K562 (cell line): Measurements from ENCODE around the gene CCDC85B. TPM values are rescaled to one million over a fixed set of nuclear protein-coding genes. Genes with fewer than 3 reads are reported as not detected.
A peak's percentile ranks its signal among the peaks of the same experiment; 100 is the strongest.
"Not testable (repeated sequence)": the region's sequence is repeated elsewhere in the genome, so short reads cannot be mapped to it uniquely, and the experiment has no call there.

Source experiments
- ATAC-seq: fragments of 200-7000 bp; cut with Tn5 transposase; 3 replicates; pipeline ENCODE4 v1.9.1; 2020; ENCODE audit warnings: moderate library complexity
- BruUV-seq: library from RNA; stranded (reverse); fragments of 400-500 nt; replicated peaks from 2 replicates; lab custom pipeline; 2021; lab: Mats Ljungman, UMichigan
- CTCF ChIA-PET: fragments of 300-600 bp; formaldehyde crosslinking; extraction: SDS; loops from one replicate; lab custom pipeline; 2021; ENCODE audit warnings: low intra/inter-chr PET ratio; lab: Yijun Ruan, JAX
- POLR2A ChIA-PET: fragments of 300-600, 350-650 bp; sonication (Branson Sonifier 250); formaldehyde crosslinking; extraction: SDS; loops from one replicate; lab custom pipeline; 2021; ENCODE audit warnings: antibody characterized with exemption, inconsistent platforms; lab: Yijun Ruan, JAX
- DNase-seq, 4 experiments: peaks; one replicate each; pipeline versions ENCODE4 v3.0.0 to v3.0.0-alpha.2; 2011 to 2018; ENCODE audit warnings: low spot score in 3 of 4, mixed read lengths in 3 of 4; ENCODE audit errors: extremely low read depth in 1 of 4
- FAIRE-seq: peaks from 2 replicates; lab custom pipeline; 2011; peaks lifted over from hg19 to GRCh38; lab: Jason Lieb, UNC
- H2AFZ ChIP-seq: 2 replicates; pipeline ENCODE4 v1.6.0; 2011; ENCODE audit warnings: low read depth, low read length, control low read depth, inconsistent platforms
- H3K27ac ChIP-seq: fragments of 200-600 bp; 3 replicates; pipeline ENCODE4 v1.8.0; 2011; ENCODE audit warnings: low read depth, mild to moderate bottlenecking, control low read depth, inconsistent platforms, low read length, moderate library complexity, mixed read lengths; ENCODE audit errors: extremely low read depth
- H3K27me3 ChIP-seq, 2 experiments: fragments of 300-600 bp in 1 of 2; 2 replicates in 1 of 2; 3 replicates in 1 of 2; pipeline versions ENCODE4 v1.6.0 to v1.8.0; 2011; ENCODE audit warnings: inconsistent platforms in 2 of 2, low read length in 2 of 2, mild to moderate bottlenecking in 1 of 2, mixed read lengths in 1 of 2, moderate library complexity in 1 of 2; ENCODE audit not compliant: control insufficient read depth in 2 of 2, insufficient read depth in 2 of 2
- H3K36me3 ChIP-seq: fragments of 300-600 bp; 3 replicates; pipeline ENCODE4 v1.8.0; 2011; ENCODE audit warnings: mild to moderate bottlenecking, low read length, inconsistent platforms; ENCODE audit not compliant: control insufficient read depth, insufficient read depth
- H3K4me1 ChIP-seq, 2 experiments: fragments of 200-600 bp in 1 of 2; replicated peaks in 1 of 2; 2 replicates in 1 of 2; 3 replicates in 1 of 2; pipeline versions ENCODE4 v1.5.1 to v1.8.0; 2011; ENCODE audit warnings: inconsistent platforms in 2 of 2, low read length in 2 of 2, mild to moderate bottlenecking in 1 of 2, mixed read lengths in 1 of 2, moderate library complexity in 1 of 2; ENCODE audit not compliant: control insufficient read depth in 2 of 2, insufficient read depth in 2 of 2
- H3K4me2 ChIP-seq: 2 replicates; pipeline ENCODE4 v1.6.1; 2011; ENCODE audit warnings: low read length, control low read depth, inconsistent platforms, mixed read lengths; ENCODE audit not compliant: insufficient read depth
- H3K4me3 ChIP-seq: fragments of 200-600 bp; sonication (generic), shearing (Covaris generic); 2 replicates; pipeline ENCODE4 v1.5.1; 2016; ENCODE audit warnings: control low read depth, inconsistent platforms
- H3K79me2 ChIP-seq: fragments of 200-600 bp; 3 replicates; pipeline ENCODE4 v1.8.0; 2011; ENCODE audit warnings: low read length, inconsistent platforms; ENCODE audit not compliant: control insufficient read depth, insufficient read depth
- H3K9ac ChIP-seq, 2 experiments: 2 replicates each; pipeline versions ENCODE4 v1.6.0 to v1.6.1; 2011; ENCODE audit warnings: low read depth in 2 of 2, low read length in 2 of 2, control low read depth in 1 of 2, inconsistent platforms in 1 of 2, mild to moderate bottlenecking in 1 of 2, mixed read lengths in 1 of 2; ENCODE audit not compliant: insufficient read depth in 1 of 2
- H3K9me1 ChIP-seq: one replicate; pipeline ENCODE4 v1.6.0; 2011; ENCODE audit warnings: inconsistent platforms, mild to moderate bottlenecking, low read length, moderate library complexity; ENCODE audit not compliant: control insufficient read depth, insufficient read depth
- H3K9me3 ChIP-seq: replicated peaks from 2 replicates; pipeline ENCODE4 v1.5.1; 2011; ENCODE audit warnings: low read depth, low read length, inconsistent platforms; ENCODE audit not compliant: control insufficient read depth, insufficient read depth
- H4K20me1 ChIP-seq: replicated peaks from 2 replicates; pipeline ENCODE4 v1.6.1; 2011; ENCODE audit warnings: low read length, inconsistent platforms, mixed read lengths; ENCODE audit not compliant: control insufficient read depth, insufficient read depth
- ASH1L ChIP-seq: fragments of 450-650 bp; IDR thresholded peaks from 2 replicates; pipeline ENCODE4 v1.6.1; 2018; ENCODE audit warnings: borderline replicate concordance, mild to moderate bottlenecking, low read depth; ENCODE audit not compliant: partially characterized antibody
- CHD1 ChIP-seq: fragments of 200-600 bp; sonication (generic); IDR thresholded peaks from one replicate; pipeline ENCODE4 v1.6.1; 2012; ENCODE audit warnings: mild to moderate bottlenecking, moderate library complexity, low read length, inconsistent platforms
- ETV5 ChIP-seq: sonication (generic); formaldehyde crosslinking; IDR thresholded peaks from 2 replicates; pipeline ENCODE4 v1.4.0; 2020; ENCODE audit warnings: low read depth, mild to moderate bottlenecking, missing genetic modification reagents
- LCOR ChIP-seq: sonication (generic); formaldehyde crosslinking; IDR thresholded peaks from 2 replicates; pipeline ENCODE4 v1.8.0; 2022; ENCODE audit warnings: mild to moderate bottlenecking, missing genetic modification reagents
- MYNN ChIP-seq, 2 experiments: sonication (generic); formaldehyde crosslinking in 1 of 2; IDR thresholded peaks; 2 replicates each; pipeline versions ENCODE4 v1.5.0 to v1.6.1; 2016 to 2020; ENCODE audit warnings: antibody characterized with exemption in 1 of 2, missing genetic modification reagents in 1 of 2
- NBN ChIP-seq: fragments of 450-650 bp; IDR thresholded peaks from 2 replicates; pipeline ENCODE4 v1.6.1; 2016; ENCODE audit warnings: low read depth, mild to moderate bottlenecking
- RNF2 ChIP-seq: sonication (generic); IDR thresholded peaks from 2 replicates; pipeline ENCODE4 v1.6.1; 2016
- ZBTB7A ChIP-seq: IDR thresholded peaks from 2 replicates; pipeline ENCODE4 v1.6.1; 2011; ENCODE audit warnings: low read depth, mild to moderate bottlenecking, low read length, moderate library complexity, borderline replicate concordance; ENCODE audit not compliant: control insufficient read depth
- ZNF780A ChIP-seq: fragments of 250-450 bp; sonication (Bioruptor Pico); IDR thresholded peaks from 2 replicates; pipeline ENCODE4 v1.5.0; 2021; ENCODE audit warnings: mild to moderate bottlenecking
- WGBS: fragments of 100-300 bp; shearing (Covaris generic); methylation state at CpG from one replicate; pipeline ENCODE4 v1.1.6; 2016; ENCODE audit warnings: low coverage, mixed read lengths; ENCODE audit not compliant: insufficient coverage; ENCODE audit errors: missing lambda C conversion rate; 5-methylcytosine and 5-hydroxymethylcytosine counted together
- in situ Hi-C: fragments of 300-500 bp; cut with MboI; formaldehyde crosslinking; loops from 4 replicates; pipeline ENCODE4 v1.15.0; 2018; ENCODE audit warnings: inconsistent platforms, mixed read lengths
- intact Hi-C: fragments of 100-400 bp; cut with micrococcal nuclease; formaldehyde crosslinking; loops from 2 replicates; pipeline ENCODE4 v1.14.2; 2022
- polyA plus RNA-seq, 8 experiments: library from polyadenylated mRNA; depleted of rRNA in 4 of 8; stranded (reverse) in 5 of 8; unstranded in 3 of 8; fragments of >200 nt; fragmentation: Nextera tagmentation in 2 of 8; fragmentation: Illumina TruSeq in 1 of 8; extraction: Ambion mirVana in 2 of 8; extraction: Trizol in 1 of 8; gene quantifications; 2 replicates each; pipeline versions ENCODE4 v1.2.1 to v1.2.3, GENCODE V29; 2011 to 2014; ENCODE audit warnings: inconsistent platforms in 1 of 8, missing spikeins in 1 of 8
- total RNA-seq, 7 experiments: library from RNA; depleted of rRNA in 6 of 7; stranded (reverse); fragments of >200 nt in 6 of 7; fragmentation: Illumina TruSeq in 2 of 7; extraction: Trizol in 2 of 7; gene quantifications; 2 replicates each; pipeline versions ENCODE4 v1.2.1 to v1.2.3, GENCODE V29; 2011 to 2021; ENCODE audit warnings: low replicate concordance in 1 of 7
- TF ChIP-seq, protein P1 (sequence below): sonication (generic); formaldehyde crosslinking; IDR thresholded peaks from 2 replicates; pipeline ENCODE4 v1.8.1; 2023; ENCODE audit warnings: mild to moderate bottlenecking, missing genetic modification reagents
- TF ChIP-seq, protein P2 (sequence below): fragments of 450-650 bp; formaldehyde crosslinking; conservative IDR thresholded peaks from 2 replicates; pipeline ENCODE4 v1.4.0; 2022; ENCODE audit warnings: mild to moderate bottlenecking, missing genetic modification characterization
- TF ChIP-seq, protein P3 (sequence below): fragments of 450-650 bp; formaldehyde crosslinking; IDR thresholded peaks from 2 replicates; pipeline ENCODE4 v1.4.0; 2020; ENCODE audit warnings: mild to moderate bottlenecking, moderate library complexity

The CCDC85B gene
- total and polyA plus RNA-seq, 9 of the 15 experiments (the other 6 are each of a cell fraction or from before 2014, with no cell fraction given), result 0.14 to 138 (median 6.2) TPM

DNA sequence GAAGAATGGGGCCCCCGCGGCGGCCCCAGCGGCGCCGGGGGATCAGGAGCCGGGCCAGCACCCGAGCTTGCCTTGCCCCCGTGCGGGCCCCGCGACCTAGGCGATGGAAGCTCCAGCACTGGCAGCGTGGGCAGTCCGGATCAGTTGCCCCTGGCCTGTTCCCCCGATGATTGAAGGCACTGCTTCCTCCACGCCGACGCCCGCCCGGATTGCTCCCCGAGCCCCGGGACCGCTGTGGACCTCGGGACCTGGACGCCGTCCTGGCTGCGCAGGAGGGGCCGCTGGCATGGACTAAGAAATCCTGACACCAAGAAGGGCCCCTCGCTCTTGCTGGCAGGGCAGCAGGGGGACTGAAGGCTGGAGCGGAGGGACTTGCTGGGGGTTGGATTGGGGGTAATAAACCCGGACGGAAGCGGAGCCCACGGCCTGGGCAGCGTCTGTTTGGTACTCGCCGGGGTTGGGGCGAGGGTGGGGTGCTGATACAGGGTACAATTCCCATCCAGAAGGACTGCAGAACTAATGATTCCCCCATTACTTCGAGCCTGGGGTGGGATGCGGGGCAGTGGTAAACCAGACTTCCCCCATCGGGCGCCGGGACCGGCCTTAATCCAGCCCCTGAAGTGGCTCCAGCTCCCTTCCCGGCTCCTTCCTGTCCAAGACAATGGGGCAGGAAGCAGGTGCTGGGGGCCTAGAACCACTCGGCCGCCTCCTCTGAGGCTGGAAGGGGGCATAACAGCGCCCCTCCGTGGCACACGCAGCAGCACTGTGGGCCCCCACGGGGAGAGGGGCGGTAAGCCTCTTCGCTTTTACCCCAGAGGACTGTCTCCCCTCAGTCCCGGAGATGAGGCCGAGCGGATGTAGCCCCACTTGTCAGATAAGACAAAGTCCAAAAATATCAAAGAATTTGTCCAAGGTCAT lies 1.0 kb downstream of the CCDC85B start (continued):
- peak; percentile 87 for TF ChIP-seq ZBTB7A
- TF ChIP-seq MYNN (IDR thresholded peaks at IDR 0.05), result peak; percentile 68; the same call in 1 of the 2 replicates
- no peak for TF ChIP-seq MYNN (CRISPR knock-in tag; IDR thresholded peaks at IDR 0.05)
- peak; percentile 50 for TF ChIP-seq RNF2
- no peak for TF ChIP-seq ASH1L
- peak; percentile 50; the same call in 1 of the 2 replicates for TF ChIP-seq LCOR (CRISPR knock-in tag)

DNA sequence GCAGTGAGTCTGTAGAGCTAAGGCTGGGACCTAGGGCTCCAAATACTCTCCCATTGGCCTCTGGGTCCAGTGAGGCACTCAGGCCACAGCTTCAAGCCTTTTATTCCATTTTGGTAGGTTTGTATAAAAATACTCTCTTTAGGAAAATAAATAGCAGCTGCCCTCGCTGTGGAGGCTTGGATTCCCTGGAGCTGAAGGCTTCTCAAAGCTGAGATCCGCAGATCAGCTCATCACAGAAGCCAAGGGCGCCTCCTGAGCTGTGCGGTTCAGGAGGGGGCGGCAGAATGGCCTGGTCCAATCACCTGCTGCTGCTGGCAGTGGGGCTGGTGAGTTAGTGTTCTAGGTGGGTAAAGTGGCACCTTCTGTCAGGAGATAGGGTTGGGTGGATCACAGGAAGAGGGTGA lies 1.7 kb downstream of the CCDC85B start:
- ATAC-seq, result peak; percentile 12
- BruUV-seq, H3K9me3 ChIP-seq, H3K27me3 ChIP-seq, DNase-seq, H3K9me1 ChIP-seq, CTCF ChIA-PET, H2AFZ ChIP-seq, FAIRE-seq, intact Hi-C loops, in situ Hi-C loops: not testable (repeated sequence)
- POLR2A ChIA-PET, result interaction anchor here (0.6 to 10.0 kb wide), 15 partner anchors 8 to 1324 kb away, joined by 3 to 136 read pairs (median 4); partner anchors contain the start of genes CFL1, FOSL1 and MUS81
- Histone ChIP-seq H3K4me2 (peak overlapping the region; percentile 89), H3K9ac (peak overlapping the region; percentile 80 to 98), H3K79me2 (peaks cover 77% of the 10 kb centered on the region), H3K4me1 (peaks cover 38 to 70% of the 10 kb centered on the region in 2 experiments), H4K20me1 (peaks cover 28% of the 10 kb centered on the region), H3K4me3 (peak overlapping the region; percentile 70), H3K36me3 (peaks cover 51% of the 10 kb centered on the region), H3K27ac (peak overlapping the region; percentile 84)
- WGBS, result 9% methylated on average over 5 of the region's 5 CpGs
- TF ChIP-seq NBN (0 out of 2 replicates have a peak, but pooled peaks have one; percentile 3), ZNF780A (0 out of 2 replicates have a peak, but pooled peaks have one; percentile 15), ETV5 (CRISPR knock-in tag) (0 out of 2 replicates have a peak, but pooled peaks have one; percentile 3), CHD1 (peak; percentile 1)
- TF ChIP-seq, protein P1, sequence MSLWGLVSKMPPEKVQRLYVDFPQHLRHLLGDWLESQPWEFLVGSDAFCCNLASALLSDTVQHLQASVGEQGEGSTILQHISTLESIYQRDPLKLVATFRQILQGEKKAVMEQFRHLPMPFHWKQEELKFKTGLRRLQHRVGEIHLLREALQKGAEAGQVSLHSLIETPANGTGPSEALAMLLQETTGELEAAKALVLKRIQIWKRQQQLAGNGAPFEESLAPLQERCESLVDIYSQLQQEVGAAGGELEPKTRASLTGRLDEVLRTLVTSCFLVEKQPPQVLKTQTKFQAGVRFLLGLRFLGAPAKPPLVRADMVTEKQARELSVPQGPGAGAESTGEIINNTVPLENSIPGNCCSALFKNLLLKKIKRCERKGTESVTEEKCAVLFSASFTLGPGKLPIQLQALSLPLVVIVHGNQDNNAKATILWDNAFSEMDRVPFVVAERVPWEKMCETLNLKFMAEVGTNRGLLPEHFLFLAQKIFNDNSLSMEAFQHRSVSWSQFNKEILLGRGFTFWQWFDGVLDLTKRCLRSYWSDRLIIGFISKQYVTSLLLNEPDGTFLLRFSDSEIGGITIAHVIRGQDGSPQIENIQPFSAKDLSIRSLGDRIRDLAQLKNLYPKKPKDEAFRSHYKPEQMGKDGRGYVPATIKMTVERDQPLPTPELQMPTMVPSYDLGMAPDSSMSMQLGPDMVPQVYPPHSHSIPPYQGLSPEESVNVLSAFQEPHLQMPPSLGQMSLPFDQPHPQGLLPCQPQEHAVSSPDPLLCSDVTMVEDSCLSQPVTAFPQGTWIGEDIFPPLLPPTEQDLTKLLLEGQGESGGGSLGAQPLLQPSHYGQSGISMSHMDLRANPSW (CRISPR knock-in tag), result 0 out of 2 replicates have a peak, but pooled peaks have one; percentile 18
- TF ChIP-seq, protein P2, sequence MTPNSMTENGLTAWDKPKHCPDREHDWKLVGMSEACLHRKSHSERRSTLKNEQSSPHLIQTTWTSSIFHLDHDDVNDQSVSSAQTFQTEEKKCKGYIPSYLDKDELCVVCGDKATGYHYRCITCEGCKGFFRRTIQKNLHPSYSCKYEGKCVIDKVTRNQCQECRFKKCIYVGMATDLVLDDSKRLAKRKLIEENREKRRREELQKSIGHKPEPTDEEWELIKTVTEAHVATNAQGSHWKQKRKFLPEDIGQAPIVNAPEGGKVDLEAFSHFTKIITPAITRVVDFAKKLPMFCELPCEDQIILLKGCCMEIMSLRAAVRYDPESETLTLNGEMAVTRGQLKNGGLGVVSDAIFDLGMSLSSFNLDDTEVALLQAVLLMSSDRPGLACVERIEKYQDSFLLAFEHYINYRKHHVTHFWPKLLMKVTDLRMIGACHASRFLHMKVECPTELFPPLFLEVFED, result peak; percentile 43; the same call in 1 of the 2 replicates
- TF ChIP-seq, protein P3, sequence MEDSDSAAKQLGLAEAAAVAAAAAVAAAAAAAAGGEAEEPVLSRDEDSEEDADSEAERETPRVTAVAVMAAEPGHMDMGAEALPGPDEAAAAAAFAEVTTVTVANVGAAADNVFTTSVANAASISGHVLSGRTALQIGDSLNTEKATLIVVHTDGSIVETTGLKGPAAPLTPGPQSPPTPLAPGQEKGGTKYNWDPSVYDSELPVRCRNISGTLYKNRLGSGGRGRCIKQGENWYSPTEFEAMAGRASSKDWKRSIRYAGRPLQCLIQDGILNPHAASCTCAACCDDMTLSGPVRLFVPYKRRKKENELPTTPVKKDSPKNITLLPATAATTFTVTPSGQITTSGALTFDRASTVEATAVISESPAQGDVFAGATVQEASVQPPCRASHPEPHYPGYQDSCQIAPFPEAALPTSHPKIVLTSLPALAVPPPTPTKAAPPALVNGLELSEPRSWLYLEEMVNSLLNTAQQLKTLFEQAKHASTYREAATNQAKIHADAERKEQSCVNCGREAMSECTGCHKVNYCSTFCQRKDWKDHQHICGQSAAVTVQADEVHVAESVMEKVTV (CRISPR knock-in tag), result 0 out of 2 replicates have a peak, but pooled peaks have one; percentile 1
